HG02938 (cell line): Measurements from ENCODE around the gene IRGQ.
"Not testable (repeated sequence)": the region's sequence is repeated elsewhere in the genome, so short reads cannot be mapped to it uniquely, and the experiment has no call there.

Source experiments
- ATAC-seq: cut with Tn5 transposase; IDR thresholded peaks from one replicate; pipeline ENCODE4 v1.9.1; 2021; ENCODE audit warnings: mild to moderate bottlenecking, moderate library complexity; ENCODE audit not compliant: unreplicated experiment

The IRGQ gene, protein sequence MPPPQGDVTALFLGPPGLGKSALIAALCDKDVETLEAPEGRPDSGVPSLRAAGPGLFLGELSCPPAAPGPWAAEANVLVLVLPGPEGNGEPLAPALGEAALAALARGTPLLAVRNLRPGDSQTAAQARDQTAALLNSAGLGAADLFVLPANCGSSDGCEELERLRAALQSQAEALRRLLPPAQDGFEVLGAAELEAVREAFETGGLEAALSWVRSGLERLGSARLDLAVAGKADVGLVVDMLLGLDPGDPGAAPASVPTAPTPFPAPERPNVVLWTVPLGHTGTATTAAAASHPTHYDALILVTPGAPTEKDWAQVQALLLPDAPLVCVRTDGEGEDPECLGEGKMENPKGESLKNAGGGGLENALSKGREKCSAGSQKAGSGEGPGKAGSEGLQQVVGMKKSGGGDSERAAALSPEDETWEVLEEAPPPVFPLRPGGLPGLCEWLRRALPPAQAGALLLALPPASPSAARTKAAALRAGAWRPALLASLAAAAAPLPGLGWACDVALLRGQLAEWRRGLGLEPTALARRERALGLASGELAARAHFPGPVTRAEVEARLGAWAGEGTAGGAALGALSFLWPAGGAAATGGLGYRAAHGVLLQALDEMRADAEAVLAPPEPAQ

DNA sequence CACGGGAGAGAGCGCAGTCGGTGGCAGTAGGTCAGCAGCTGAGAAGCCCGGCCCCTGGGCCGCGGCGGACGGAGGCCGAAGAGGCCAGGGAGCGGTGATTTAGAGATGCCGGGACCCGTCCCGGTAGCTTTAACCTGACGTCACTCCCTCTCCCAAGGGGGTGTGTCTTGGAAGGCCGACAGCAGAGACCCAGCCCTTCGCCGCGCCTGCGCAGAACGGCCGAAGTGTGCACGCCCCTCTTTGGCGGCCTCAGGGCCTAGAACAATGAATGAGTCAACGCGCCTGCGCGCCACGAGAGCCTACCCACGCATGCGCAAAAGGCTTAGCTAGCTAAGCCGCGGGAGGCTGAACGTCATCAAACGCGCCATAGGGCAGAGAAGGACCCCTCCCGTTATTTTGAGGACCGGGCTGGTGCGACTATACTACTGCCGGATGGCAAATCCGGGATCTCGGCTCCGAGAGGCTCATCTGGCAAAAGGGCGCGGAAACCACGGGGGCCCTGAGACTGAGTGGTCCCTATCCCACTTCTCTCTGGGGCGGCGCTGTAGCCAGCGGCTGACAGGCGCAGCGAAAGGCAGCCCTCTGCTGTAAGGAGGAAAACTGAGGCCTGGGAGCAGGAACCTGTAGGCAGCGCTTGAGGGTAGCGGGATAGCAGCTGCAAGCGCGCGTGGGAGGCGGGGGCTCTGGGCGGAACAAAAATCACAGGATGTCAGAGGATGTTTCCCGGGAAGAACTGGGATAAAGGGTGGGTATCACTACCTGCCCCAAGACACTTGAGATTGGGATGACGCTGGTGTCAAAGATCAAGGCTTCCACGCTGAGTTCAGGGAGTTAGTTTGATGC lies at the start of gene IRGQ, which contains the start of gene ZNF576:
IRGQ (minus strand) TSS at position 136 of the 843 bp plus-strand sequence. CDS start 796 bp downstream, outside the sequence.
ZNF576 (plus strand) TSS at position 597 of the 843 bp plus-strand sequence. CDS start 514 bp downstream, outside the sequence.
- peak; percentile 84 for ATAC-seq

DNA sequence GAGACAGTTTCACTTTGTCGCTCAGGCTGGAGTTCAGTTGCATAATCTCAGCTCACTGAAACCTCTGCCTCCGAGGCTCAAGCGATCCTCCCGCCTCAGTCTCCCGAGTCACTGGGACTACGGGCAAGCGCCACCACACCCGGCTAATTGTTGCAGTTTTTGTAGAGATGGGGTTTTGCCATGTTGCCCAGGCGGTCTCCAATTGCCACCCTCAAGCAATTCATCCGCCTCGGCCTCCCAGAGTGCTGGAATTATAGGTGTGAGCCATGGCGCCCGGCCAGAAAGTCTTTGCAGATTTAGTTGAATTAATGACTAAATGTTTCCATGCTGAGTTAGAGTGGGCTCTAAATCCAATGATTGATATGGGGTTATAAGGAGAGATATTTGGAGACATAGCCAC lies 48.2 kb upstream of the IRGQ start:
- no peak for ATAC-seq

DNA sequence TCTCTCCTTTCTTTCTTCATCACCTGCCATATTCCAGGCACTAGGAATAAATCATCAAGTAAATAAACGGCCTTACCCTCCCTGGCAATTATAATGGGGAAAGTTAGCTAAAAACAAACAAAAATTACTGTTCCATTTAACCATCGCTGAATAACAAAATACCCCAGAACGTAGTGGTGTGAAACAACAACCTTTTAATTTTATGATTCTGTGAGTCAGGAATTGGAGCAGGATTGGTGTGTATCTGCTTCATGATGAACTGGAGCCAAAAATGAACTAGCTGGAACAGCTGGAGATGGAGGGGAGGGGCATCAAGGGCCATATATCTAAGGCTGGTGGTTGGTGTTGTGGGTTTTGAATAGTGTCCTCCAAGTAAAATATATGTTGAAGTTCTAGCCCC lies 47.4 kb upstream of the IRGQ start:
- no peak for ATAC-seq

DNA sequence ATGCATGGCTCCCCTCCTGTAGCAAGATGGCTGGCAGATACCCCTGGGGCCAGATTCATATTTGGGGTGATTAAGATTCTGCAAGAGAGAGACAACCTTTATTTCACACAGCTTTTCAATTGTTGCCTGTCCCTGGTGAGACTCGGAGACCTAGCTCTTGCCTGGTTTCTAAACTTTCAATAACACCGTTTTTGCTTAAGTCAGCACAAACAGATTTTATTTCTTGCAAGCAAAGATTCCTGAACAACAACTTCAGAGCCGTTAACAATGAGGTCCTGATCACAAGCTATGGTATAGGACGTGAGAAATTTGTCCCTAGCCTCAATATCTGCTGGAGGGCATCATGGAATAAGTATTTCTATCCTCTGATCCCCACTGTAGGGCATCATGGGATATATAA lies 46.6 kb upstream of the IRGQ start:
- ATAC-seq, result no peak

DNA sequence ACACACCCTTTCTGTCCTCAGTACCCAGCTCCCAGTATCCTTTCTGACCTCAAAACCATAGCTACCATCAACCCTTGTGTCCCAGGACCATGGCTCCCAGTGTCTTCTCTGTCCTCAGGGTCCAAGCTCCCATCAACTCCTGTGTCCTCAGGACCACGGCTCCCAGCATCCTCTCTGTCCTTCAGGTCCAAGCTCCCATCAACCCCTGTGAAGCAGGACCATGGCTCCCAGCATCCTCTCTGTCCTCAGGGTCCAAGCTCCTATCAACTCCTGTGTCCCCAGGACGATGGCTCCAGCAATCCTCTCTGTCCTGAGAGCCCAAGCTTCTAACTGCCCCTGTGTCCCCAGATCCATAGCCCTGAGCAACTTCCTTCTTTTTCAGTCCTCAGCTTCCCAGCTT lies 45.4 kb upstream of the IRGQ start:
- no peak for ATAC-seq

DNA sequence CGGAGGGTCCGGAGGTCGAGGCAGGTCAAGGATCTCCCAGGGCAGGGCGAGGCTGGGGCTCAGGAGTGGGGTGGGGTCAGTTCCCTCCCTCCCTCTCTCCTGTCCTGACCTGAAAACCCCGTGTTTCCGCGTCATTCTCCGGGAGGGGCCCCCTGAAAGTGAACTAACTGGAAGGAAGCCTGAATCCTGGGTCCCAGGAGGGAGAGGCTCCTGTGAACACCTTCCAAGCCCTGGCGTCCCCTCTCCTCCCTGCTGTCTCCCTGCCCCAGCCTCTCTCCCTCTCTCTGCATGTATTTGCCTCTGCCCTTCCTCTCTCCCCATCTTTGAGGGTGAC lies 44.5 kb upstream of the IRGQ start:
- ATAC-seq, result no peak

DNA sequence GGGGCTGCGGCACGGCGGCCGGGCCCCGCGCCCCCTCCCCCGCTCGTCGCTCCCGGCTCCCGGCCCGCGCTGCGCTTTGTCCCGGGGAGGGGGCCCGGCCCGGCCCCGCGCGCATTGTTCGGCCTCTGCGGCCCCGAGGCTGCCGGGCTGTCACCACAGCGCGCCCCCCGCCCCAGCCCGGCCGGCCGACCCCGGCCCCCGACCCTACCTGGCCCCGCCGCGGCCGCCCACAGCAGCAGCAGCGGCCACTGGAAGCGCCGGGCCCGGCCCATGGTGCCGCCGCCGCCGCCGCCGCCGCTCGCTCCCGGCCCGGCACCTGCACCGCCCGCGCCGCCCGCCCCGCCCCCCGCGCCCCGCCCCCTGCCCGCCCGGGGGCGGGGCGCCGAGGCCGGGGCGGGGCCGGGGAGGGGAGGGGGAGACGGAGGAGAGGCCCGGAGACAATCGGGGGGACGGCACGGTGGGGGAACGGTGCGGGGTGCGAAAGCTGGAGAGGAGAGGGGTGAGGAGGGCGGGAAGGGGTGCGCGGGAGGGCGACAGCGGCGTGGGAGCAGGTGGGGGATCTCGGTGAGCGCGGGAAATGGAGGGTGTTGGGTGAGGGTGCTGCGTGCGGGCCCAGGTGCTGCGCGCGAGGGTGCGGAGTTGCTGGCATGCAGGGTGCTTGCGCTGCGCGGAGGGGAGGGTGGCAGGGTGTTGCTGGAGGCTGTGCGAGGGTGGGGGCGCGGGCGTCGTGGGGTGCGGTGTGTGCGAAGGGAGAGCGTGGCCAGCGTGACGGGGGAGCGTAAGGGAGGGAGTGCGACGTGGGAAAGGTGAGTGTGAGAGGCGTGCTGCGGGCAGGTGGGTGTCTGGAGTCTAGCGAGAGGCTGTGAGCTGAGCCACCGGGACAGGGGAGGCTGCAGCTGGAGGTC lies 43.8 kb upstream of the IRGQ start, which contains the start of gene CADM4:
CADM4 (minus strand) TSS at position 332 of the 905 bp plus-strand sequence; CDS start at position 272, 60 bp downstream.
- ATAC-seq, result no peak

DNA sequence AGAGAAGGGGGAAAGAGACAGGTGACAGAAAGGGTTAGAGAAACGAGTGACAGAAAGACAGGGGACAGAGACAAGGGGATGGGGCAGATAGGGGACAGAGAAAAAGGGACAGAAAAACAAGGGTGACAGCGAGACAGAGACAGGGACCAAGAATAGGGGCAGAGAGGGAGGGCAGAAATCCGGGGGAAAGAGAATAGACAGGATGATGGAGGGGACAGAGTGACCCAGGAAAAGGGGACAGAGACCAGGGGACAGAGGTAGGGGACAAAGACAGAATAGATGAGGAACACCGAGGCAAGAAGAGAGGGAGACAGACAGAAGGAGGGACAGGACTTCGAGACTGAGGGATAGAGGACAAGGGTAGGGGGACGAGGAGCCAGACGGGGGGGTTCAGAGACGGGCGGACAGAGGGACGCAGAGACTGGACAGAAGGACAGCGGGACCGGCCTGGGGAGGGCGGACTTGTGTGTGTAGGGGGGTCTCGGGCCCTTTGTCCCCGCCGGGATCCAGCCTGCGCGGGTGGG lies 43.1 kb upstream of the IRGQ start:
- ATAC-seq, result no peak

DNA sequence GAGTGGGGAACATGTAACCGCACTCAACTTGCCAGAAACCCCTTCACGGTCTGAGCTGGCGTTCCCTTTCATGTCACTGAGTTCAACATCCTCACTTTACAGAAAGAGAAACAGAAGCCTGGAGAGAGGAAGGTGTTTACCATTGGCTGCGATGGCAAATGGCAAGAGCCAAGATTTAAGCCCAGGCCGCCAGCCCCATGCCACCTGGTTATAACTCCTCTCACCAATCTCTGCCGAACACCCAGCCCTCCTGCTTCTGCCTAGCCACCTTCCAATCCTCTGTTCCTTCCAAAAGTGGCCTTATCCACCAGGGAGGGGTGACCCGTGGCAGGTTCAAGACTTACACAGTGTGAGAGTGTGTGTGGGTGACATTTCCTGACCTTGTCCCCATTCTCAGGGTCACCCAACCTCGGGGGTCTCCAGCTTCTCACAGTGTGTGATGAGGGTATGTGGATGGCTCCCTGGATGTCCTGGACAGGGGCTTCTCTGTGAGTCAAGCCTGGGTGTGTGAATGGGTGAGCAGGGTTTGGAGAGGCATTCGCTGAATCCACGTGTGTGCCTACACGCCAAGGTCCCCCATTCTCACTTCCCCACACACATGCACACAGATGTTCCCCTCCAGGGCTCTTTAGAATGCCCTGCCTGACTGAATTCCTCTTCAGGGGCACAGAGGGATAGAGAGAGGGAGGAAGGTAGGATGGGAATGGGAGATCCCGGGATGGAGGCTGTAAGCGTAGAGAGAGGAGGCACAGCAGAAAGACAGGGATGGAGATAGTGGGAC lies 42.5 kb upstream of the IRGQ start:
- no peak for ATAC-seq

DNA sequence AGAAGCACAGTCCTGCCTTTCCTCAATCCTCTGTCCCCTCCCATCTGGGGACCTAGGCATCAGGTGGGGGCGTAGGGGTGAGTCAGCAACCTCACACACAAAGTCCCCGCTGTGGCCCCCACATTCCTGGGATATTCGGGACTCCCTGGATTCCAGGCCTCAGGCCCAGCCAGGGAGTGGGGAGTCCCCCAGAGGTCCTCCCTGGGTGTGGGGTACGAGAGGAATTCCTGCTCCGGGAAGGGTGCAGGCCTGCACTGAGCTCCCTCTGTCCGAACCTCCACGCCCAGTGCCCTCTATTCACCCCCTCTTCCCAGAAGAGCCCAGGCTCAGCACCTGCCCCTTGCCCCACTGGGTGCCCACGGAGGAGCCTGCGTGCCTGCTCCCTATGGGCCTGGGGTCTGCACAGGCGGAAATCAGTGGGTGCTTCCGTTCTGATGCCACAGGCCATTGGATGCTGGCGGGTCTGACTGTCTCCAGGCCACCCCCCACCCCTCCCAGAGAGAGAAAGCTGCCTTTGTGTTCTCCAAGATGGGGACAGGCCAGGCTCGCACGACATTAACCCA lies 40.3 kb upstream of the IRGQ start:
- ATAC-seq, result no peak

DNA sequence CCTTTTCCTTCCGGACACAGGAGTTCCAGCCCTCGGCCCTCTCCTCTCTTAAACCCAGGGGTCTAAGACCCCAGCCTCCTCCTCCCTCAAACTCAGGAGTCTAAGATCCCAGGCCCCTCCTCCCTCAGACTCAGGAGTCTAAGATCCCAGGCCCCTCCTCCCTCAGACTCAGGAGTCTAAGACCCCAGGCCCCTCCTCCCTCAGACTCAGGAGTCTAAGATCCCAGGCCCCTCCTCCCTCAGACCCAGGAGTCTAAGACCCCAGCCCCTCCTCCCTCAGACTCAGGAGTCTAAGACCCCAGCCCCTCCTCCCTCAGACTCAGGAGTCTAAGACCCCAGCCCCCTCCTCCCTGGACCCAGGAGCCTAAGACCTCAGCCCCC lies 39.6 kb upstream of the IRGQ start:
- ATAC-seq, result not testable (repeated sequence)

DNA sequence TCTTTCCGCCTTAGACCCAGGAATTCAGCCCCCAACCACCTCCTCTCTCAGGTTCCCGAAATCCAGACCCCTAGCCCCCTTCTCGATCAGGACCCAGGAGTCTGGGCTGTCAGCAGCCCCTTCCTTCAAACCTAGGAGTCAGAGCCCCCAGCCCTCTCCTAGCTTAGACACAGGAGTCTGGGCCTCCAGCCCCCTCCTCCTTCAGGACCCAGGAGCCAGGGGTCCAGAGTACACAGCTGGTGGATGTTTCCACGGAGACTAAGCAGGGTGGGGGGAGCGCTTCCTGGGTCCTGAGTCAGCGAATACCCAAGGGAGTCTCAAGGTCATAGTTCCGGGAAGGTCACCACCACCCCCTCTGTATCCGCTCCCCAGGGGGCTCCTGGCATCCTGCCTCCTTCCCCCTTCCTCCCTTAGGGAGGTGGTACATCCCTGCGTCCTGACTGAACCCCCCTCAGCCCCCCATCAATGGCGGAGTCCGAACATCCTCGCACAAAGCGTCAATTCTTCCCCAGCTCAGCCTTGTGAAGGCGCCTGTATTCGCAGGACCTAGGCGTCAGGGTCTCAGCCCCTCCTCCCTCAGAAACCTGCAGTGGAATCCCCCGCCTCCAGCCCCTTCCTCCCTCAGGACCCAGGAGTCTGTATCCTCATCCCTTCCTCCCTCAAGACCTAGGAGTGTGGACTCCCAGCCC lies 39.1 kb upstream of the IRGQ start:
- ATAC-seq, result no peak

DNA sequence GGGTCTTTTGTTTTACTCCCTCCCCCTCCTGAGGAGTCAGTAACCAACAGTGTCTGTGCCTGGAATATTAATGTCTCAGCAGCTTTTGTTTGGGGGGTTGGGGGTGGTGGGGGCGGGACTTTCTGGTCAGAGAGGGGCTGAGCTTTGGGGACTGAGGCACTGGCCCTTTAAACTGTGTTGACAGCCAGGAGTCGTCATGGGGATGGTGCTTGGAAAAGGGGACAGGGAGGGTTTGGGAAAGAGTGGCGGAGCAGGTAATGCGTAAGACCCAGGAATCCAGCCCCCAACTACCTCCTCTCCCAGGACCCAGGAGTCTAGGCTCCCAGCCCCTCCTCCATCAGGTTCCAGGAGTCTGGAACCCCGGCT lies 38.6 kb upstream of the IRGQ start:
- ATAC-seq, result no peak

DNA sequence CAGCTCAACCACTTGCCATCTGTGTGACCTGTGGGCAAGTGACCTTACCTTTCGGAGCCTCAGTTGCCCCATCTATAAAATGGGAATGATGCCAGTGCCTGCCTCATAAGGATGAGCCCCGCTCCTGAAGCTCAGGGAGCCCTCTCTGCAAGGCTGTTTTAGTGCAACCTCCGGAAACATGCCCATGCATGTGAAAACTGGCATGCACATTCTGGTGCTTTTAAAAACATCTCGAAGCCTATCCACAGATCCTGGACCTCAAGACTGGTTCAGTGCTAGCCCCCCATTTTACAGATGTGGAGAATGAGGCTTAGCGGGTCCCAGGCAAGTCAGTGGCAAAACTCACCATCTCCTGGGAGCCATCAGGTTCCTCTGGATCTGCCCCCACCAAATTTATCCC lies 38.1 kb upstream of the IRGQ start:
- no peak for ATAC-seq

DNA sequence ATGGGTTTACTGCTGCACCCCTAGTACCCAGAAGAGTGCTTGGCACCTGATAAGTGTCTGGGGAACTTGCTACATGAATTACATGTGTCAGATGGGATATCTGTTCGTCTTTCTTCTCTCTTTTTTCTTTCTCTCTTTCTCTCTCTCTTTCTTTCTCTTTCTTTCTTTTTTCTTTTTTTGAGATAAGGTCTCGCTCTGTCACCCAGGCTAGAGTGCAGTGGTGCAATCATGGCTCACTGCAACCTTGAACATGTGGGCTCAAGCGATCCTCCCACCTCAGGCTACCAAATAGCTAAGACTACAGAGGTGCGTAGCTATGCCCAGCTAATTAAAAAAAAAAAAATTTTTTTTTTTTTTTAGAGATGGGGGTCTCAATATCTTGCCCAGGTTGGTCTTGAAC lies 37.6 kb upstream of the IRGQ start:
- no peak for ATAC-seq

DNA sequence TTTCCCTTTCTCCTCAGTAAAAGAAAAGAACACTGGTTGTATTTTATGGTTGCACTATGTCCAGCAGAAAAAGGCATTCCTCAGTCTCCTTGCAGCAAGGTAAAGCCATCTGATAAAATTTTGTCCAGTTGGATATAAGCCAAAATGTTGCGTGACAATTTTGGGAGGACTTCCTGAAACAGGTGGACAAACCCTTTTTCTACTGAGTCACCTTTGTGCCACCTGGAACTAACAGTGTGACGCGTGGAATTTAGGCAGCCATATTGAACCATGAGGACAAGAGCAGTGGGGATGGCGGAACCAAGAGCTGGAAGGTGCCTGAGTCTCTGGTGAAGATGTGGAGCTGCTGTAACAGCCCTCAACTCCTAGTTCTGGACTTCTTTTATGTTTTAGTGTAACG lies 35.6 kb upstream of the IRGQ start:
- no peak for ATAC-seq

DNA sequence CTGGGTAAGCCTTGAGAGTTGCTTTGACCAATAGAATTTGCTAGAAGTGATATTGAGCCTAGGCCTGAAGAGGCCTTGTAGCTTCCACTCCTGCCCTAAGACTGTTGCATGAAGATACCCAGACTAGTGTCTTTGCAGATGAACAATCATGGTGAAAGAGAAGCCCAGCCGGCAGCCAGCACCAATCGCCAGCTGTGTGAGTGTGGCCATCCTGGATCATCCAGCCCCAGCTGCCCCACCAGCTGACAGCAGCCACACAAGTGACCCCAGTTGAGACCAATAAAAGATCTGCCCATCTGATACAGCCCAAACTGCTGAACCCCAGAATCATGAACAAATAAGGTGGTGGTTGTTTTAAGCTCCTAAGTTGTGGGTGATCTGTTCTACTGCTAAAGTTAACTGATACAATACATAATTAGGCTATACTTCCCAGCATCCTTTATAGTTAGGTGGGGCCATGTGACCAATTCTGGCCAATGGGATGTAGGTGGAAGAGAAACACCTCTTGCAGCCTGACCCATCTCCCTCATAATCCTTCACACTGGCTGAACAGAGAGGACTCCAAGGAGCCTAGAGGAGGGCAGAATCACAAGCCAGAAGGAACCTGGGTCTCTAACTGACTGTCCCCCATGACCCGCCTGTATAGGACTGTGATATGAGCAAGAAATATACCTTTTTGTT lies 32.9 kb upstream of the IRGQ start:
- ATAC-seq, result no peak

DNA sequence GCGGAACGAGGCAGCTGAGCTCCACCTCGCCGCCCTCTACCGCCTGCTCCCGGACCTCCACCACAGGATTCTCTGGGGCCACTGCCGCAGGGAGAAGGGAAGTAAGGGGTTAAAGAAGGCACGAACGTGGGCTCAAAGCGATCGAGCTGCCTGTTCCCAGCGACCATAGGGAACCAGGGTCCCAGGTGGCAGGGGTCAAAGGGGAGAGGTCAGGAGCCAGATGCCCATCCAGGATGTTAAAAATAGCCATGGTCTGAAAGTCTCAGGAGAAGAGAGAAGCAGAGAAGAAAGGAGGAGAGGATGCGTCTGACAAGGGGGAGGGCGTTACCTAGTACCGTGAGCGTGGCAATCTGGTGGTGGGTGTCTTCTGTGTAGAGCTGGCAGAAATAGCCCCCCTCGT lies 30.9 kb upstream of the IRGQ start:
- ATAC-seq, result no peak
